Neural progenitor cell (in vitro differentiated cells): ENCODE data around the gene SLC15A1.

ENCODE experiments used
- EZH2 ChIP-seq: fragments of 200-600 bp; sonication (generic); IDR thresholded peaks from 2 replicates; pipeline ENCODE4 v1.6.1; 2017; ENCODE audit warnings: antibody characterized with exemption, mild to moderate bottlenecking, moderate library complexity
- TF ChIP-seq, protein P1 (sequence below): fragments of 200-600 bp; sonication (generic); IDR thresholded peaks from 2 replicates; pipeline ENCODE4 v1.5.1; 2017; ENCODE audit warnings: antibody characterized with exemption, mild to moderate bottlenecking

DNA sequence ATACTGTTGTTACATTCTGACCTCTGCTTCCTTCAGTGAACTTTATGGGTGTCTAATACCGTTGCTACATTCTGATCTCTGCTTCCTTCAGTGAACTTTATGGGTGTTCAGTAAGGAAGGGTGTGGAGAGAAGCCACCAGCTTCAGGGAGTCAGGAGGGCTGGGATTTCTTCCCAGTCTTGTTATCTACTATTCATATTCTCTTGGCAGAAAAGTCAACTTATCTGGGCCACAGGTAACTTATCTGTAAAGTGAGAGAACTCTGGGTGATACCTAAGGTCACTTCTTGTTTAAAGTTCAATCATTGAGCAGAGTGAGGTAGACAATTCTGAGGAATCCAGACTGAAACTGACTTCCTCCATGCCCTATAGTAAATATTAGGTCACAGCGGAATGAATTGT is 104.3 kb downstream of the SLC15A1 start:
- TF ChIP-seq, protein P1, sequence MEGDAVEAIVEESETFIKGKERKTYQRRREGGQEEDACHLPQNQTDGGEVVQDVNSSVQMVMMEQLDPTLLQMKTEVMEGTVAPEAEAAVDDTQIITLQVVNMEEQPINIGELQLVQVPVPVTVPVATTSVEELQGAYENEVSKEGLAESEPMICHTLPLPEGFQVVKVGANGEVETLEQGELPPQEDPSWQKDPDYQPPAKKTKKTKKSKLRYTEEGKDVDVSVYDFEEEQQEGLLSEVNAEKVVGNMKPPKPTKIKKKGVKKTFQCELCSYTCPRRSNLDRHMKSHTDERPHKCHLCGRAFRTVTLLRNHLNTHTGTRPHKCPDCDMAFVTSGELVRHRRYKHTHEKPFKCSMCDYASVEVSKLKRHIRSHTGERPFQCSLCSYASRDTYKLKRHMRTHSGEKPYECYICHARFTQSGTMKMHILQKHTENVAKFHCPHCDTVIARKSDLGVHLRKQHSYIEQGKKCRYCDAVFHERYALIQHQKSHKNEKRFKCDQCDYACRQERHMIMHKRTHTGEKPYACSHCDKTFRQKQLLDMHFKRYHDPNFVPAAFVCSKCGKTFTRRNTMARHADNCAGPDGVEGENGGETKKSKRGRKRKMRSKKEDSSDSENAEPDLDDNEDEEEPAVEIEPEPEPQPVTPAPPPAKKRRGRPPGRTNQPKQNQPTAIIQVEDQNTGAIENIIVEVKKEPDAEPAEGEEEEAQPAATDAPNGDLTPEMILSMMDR: no peak
- TF ChIP-seq EZH2: no peak
